NCI-H2227 (cell line): ENCODE results near the gene SLC4A9.
"Not testable (repeated sequence)": the region's sequence is repeated elsewhere in the genome, so short reads cannot be mapped to it uniquely, and the experiment has no call there.

Experiments used
- DNase-seq: peaks from one replicate; lab custom pipeline; 2025; ENCODE audit not compliant: unreplicated experiment; lab: John Stamatoyannopoulos, UW

The SLC4A9 gene

GRCh38 chr5:140393738-140394137 is 33.7 kb downstream of the SLC4A9 start:
- DNase-seq: no peak

- DNase-seq: no peak
Observed at GRCh38 chr5:140398379-140398811, 38.4 kb downstream of the SLC4A9 start.

- peak; percentile 8 for DNase-seq
Observed at GRCh38 chr5:140399979-140400729, 40.2 kb downstream of the SLC4A9 start.

- peak; percentile 92 for DNase-seq
Observed at GRCh38 chr5:140400730-140401361, 40.9 kb downstream of the SLC4A9 start.

GRCh38 chr5:140401362-140402257 is 41.6 kb downstream of the SLC4A9 start, which contains the start of gene ANKHD1:
Gene ANKHD1 (plus strand): TSS chr5:140401833. CDS start chr5:140401968, 135 bp downstream.
- DNase-seq: peak; percentile 98

GRCh38 chr5:140402258-140403074 is 42.5 kb downstream of the SLC4A9 start:
- DNase-seq: peak; percentile 40

- no peak for DNase-seq
Observed at GRCh38 chr5:140403613-140404012, 43.6 kb downstream of the SLC4A9 start.

GRCh38 chr5:140408750-140409241 is 48.8 kb downstream of the SLC4A9 start:
- DNase-seq: no peak

GRCh38 chr5:140413230-140413629 is 53.2 kb downstream of the SLC4A9 start:
- DNase-seq: no peak

GRCh38 chr5:140417235-140417634 is 57.2 kb downstream of the SLC4A9 start:
- no peak for DNase-seq

GRCh38 chr5:140418862-140419520 is 59.0 kb downstream of the SLC4A9 start:
- no peak for DNase-seq

- no peak for DNase-seq
Observed at GRCh38 chr5:140420226-140420570, 60.2 kb downstream of the SLC4A9 start.

- no peak for DNase-seq
Observed at GRCh38 chr5:140420665-140421361, 60.8 kb downstream of the SLC4A9 start.

GRCh38 chr5:140421375-140421774 is 61.4 kb downstream of the SLC4A9 start:
- not testable (repeated sequence) for DNase-seq

- no peak for DNase-seq
Observed at GRCh38 chr5:140423609-140424008, 63.6 kb downstream of the SLC4A9 start.

- no peak for DNase-seq
Observed at GRCh38 chr5:140424135-140424534, 64.1 kb downstream of the SLC4A9 start.
